Activated CD4-positive, alpha-beta T cell treated with anti-CD3 and anti-CD28 coated beads, Interleukin-2, Interleukin-6, amounts not matched to agents 100 ng/mL and 50 ng/mL, durations not matched to agents 16 hours and 8 hours (primary cell): ENCODE results near the gene BUB1B.
"Not testable (repeated sequence)": the region's sequence is repeated elsewhere in the genome, so short reads cannot be mapped to it uniquely, and the experiment has no call there.

Experiments used
- DNase-seq: peaks from one replicate; pipeline ENCODE4 v3.0.0-alpha.2; 2020

BUB1B gene, protein sequence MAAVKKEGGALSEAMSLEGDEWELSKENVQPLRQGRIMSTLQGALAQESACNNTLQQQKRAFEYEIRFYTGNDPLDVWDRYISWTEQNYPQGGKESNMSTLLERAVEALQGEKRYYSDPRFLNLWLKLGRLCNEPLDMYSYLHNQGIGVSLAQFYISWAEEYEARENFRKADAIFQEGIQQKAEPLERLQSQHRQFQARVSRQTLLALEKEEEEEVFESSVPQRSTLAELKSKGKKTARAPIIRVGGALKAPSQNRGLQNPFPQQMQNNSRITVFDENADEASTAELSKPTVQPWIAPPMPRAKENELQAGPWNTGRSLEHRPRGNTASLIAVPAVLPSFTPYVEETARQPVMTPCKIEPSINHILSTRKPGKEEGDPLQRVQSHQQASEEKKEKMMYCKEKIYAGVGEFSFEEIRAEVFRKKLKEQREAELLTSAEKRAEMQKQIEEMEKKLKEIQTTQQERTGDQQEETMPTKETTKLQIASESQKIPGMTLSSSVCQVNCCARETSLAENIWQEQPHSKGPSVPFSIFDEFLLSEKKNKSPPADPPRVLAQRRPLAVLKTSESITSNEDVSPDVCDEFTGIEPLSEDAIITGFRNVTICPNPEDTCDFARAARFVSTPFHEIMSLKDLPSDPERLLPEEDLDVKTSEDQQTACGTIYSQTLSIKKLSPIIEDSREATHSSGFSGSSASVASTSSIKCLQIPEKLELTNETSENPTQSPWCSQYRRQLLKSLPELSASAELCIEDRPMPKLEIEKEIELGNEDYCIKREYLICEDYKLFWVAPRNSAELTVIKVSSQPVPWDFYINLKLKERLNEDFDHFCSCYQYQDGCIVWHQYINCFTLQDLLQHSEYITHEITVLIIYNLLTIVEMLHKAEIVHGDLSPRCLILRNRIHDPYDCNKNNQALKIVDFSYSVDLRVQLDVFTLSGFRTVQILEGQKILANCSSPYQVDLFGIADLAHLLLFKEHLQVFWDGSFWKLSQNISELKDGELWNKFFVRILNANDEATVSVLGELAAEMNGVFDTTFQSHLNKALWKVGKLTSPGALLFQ

GRCh38 chr15:40160689-40161688, at the start of gene BUB1B:
Gene BUB1B (plus strand): TSS chr15:40161069. CDS start chr15:40161221, 152 bp downstream.
- peak; percentile 98 for DNase-seq

DNA sequence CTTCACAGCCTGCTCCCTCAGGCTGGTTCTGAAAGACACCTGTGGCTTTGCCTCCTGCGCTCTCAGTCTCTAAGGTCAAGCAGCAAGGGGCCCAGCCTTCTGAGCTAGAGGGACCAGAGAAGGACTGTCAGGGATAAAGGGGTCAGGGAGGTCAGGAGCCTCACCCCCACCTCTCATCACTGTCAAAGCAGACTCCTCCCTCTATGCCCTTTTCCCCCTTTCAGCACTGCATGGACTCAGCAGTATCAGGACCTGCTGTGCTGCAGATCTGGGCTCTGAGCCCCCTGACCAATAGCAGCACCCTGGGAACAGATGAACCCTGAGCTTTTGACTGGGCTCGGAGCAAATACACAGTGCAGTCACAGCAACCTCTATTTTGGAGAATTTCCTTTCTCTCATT, 49.0 kb upstream of the BUB1B start:
- DNase-seq, result no peak

DNA sequence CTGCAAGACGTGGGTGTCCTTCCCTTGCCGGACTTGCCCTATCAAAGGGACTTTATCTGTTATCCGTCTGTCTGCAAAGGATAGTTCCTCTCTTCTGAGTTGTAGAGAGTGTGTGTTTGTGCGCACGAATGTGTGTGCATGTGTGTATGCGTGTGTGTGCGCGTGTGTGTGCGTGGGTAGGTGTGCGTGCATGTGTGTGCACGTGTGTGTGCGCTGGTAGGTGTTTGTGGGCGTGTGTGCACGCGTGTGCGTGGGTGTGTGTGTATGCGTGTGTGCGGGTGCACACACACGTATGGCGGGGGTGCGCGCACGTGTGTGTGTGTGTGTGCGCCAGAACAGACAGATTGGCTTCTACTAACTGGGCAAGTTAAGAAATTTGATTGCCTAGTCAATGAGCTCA, 48.1 kb upstream of the BUB1B start:
- no peak for DNase-seq

- DNase-seq, result no peak
Measured at GRCh38 chr15:40114218-40114617, 46.7 kb upstream of the BUB1B start.

- not testable (repeated sequence) for DNase-seq
Measured at GRCh38 chr15:40115106-40115505, 45.8 kb upstream of the BUB1B start.

- peak; percentile 80 for DNase-seq
Measured at GRCh38 chr15:40115670-40116093, 45.2 kb upstream of the BUB1B start.

GRCh38 chr15:40118473-40118872, 42.4 kb upstream of the BUB1B start:
- no peak for DNase-seq

DNA sequence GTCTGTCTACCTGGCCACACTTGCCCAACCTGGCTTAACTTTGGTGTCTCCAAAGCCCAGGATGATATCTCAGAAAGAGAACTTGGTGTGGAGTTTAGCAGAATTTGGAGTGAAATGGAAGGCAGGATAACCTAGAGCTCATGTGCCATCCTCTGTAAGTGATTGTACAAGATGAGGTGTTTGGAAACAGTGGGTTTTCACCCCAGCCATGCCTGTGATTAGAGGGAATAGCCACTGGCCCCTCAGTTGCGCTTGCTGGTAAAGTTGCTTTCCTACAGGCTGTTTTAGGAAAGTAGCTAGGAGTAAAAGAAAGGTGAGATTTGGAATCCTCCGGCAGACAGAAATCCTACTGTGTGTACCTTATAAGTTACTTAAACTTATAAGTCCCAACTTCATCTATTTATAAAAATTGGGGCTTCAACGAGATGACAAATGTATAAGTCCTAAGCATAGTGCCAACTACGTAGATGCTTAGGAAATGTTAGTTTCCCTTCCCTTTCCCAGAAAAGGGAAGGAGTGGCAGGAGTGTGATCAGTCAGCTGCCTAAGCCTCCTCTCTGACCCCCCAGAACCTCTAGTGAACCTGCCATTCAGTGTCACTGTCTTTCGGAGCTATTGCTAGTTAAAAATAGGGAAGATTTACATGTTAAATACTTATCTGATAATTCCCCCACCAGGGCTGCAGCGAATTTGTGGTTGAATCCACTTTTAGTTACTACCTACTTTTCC, 38.8 kb upstream of the BUB1B start:
- no peak for DNase-seq

DNA sequence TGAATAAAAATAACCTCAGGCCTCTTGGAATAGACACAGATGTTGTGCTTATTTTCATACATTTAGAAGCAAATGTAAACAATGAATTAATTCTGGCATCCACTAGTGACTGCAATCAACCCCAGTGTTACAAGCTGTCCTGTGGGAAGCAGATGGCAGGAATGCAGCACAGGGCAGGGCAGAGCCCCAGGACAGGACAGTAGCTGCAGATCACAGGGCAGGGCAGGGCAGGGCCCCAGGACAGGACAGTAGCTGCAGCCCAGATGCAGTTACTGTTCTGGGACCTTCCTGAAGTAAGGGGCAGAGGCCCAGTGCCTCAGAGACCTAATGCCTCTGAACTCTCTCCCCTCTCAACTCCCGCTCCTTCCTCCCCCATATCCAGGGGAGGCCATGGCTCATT, 37.9 kb upstream of the BUB1B start:
- not testable (repeated sequence) for DNase-seq

DNA sequence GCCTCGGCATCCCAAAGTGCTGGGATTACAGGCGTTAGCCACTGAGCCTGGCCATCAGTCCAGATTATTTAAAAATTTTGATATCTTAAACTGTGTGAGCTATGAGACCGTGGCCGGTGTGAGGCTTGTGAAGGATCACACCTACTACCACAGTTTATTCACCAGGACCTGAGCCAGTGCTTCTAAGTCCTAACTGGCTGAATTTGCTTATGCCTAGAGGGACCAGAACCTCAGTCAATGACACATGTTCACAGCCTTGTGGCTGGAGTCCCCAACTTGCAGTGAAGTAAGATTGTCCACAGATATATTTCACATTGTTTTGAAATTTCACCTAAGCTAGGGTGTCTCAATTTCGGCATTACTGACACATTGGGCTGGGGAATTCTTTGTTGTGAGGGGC, 37.0 kb upstream of the BUB1B start:
- not testable (repeated sequence) for DNase-seq

GRCh38 chr15:40124333-40124732, 36.5 kb upstream of the BUB1B start:
- not testable (repeated sequence) for DNase-seq

DNA sequence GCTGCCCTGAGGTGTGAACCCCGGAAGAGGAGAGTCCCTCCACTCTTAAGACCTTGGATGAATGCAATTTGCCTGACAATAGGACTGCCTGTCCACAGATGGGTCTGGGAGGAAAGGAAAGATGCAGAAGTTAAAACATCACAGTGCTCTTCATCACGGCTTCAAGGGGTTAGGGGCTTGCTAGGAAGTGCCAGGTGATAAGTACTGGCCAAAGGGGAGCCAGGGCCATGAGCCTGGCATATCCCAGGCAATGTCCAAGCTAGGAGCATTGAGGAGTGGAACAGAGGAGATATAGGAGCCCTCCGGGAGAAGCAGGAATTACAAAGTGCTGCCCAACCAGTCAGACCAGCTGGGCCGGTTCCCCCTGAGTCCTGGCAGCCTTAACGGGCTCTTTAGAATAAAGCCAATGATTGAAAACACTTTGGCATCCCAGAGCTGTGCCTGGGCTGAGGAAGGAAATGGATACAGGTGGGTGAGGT, 36.0 kb upstream of the BUB1B start:
- DNase-seq, result not testable (repeated sequence)

DNA sequence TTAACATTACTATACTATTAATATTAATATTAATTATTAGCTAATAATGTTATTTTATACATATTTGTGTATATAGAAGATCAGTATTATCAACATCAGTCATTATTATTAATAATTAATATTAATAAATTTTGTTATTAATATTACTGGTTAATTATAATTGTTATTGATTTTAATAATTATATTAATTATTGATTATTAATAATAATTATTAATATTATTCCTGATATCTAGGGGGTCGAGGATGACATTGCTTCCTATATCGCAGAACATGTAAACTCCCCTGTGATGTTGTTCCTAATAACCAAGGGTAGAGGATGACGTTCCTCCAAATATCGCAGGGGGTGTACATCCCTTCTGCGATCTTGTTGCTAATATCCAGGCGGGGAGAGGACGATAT, 34.9 kb upstream of the BUB1B start:
- no peak for DNase-seq

GRCh38 chr15:40128766-40129660, 31.9 kb upstream of the BUB1B start:
- no peak for DNase-seq

GRCh38 chr15:40130118-40130517, 30.8 kb upstream of the BUB1B start:
- DNase-seq, result no peak

DNA sequence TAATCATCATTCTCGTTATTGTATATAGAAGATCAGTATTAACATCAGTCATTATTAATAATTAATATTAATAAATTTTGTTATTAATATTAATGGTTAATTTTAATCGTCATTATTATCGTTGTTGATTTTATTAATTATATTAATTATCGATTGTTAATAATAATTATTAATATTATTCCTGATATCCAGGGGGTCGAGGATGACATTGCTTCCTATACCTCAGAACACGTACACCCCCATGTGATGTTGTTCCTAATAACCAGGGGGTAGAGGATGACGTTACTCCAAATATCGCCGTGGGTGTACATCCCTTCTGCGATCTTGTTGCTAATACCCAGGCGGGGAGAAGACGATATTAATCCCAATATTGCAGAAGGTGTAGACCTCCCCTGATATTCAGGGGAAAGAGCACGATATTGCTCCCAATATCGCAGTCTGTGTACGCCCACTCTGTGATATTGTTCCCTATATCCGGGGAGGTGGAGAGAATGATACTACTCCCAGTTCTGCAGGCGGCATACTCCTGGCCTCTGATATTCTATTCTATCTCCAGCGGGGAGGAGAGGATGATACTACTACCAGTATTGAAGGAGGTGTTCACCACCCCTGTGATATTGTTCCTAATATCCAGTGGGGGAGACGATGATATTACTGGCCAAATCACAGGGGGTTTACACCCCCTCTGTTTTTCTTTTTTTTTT, 29.9 kb upstream of the BUB1B start:
- DNase-seq, result no peak

DNA sequence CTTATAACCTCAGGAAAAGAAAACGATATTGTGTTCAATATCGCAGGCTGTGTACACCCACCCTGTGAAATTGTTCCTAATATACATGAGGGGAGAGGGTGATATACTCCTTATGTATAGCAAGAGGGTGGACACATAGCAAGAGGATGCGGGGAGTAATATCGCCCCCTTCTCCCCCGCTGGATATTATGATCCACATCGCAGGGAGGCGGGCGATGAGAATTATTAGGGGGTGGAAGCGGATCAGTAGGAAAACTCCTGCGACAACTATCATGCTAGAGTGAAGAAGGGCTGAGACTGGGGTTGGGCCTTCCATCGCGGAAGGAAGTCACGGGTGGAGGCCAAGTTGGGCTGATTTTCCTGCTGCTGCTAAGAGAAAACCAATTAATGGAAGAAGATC, 27.3 kb upstream of the BUB1B start:
- DNase-seq, result no peak

GRCh38 chr15:40134885-40135284, 26.0 kb upstream of the BUB1B start:
- no peak for DNase-seq

GRCh38 chr15:40135846-40136450, 24.9 kb upstream of the BUB1B start:
- not testable (repeated sequence) for DNase-seq
